IPS-NIHi7 (cell line): ENCODE data around the gene MUCL3.
A peak's percentile ranks its signal among the peaks of the same experiment; 100 is the strongest.
"Not testable (repeated sequence)": the region's sequence is repeated elsewhere in the genome, so short reads cannot be mapped to it uniquely, and the experiment has no call there.

ENCODE experiments used
- DNase-seq: peaks from one replicate; pipeline ENCODE4 v3.0.0; 2012; ENCODE audit warnings: mixed read lengths; ENCODE audit errors: extremely low spot score

MUCL3 gene, protein sequence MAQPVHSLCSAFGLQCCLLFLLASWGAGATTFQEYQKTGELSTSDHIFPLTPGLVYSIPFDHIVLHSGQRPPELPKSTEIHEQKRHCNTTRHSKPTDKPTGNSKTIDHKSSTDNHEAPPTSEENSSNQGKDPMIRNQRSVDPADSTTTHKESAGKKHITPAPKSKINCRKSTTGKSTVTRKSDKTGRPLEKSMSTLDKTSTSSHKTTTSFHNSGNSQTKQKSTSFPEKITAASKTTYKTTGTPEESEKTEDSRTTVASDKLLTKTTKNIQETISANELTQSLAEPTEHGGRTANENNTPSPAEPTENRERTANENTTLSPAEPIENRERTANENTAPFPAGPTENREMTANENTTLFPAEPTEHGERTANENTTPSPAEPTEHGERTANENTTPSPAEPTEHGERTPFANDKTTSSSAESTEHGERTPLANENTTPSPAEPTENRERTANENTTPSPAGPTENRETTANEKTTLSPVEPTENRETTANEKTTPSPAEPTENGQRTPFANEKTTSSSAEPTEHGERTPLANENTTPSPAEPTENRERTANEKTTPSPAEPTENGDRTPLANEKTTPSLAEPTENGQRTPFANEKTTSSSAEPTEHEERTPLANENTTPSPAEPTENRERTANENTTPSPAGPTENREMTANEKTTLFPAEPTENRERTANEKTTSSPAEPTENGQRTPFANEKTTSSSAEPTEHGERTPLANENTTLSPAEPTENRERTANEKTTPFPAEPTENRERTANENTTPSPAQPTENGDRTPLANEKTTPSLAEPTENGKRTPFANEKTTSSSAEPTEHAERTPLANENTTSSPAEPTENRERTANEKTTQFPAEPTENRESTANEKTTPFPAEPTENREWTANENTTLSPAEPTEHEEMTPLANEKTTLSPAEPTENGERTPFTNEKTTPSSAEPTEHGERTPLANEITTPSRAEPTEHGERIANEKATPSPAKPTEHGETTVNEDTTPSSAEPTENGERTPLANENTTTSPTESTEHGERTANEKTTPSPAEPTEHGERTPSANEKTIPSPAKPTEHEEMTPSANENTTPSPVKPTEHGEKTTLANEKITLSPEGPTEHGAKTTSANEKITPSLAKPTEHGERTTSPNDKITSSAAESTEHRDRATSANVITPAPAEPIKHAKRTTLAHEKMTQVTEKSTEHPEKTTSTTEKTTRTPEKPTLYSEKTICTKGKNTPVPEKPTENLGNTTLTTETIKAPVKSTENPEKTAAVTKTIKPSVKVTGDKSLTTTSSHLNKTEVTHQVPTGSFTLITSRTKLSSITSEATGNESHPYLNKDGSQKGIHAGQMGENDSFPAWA (N-terminal part only)

GRCh38 chr6:30940361-30940986 lies at the start of gene MUCL3:
MUCL3 (plus strand) TSS chr6:30940973; CDS start chr6:30941000, 27 bp downstream.
- DNase-seq: no peak

GRCh38 chr6:30891450-30891723 lies 49.4 kb upstream of the MUCL3 start:
- DNase-seq: no peak

DNA sequence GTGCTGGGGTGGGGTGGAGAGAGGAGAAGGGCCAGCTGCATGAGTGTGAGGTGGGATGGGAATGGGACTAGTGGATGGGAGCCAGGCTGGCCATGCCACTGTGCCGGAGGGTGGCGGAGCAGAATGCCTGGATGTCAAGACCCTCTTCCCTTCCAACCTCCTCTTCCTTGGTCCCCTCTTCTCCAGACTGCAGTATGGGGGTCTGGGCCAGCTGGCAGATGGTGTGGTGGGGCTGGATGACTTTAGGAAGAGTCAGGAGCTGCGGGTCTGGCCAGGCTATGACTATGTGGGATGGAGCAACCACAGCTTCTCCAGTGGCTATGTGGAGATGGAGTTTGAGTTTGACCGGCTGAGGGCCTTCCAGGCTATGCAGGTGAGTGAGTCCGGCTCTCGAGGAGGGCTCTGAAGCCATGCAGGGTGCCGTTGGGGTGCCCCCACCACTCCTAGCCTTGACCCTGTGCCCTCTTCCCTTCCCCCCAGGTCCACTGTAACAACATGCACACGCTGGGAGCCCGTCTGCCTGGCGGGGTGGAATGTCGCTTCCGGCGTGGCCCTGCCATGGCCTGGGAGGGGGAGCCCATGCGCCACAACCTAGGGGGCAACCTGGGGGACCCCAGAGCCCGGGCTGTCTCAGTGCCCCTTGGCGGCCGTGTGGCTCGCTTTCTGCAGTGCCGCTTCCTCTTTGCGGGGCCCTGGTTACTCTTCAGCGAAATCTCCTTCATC lies 48.8 kb upstream of the MUCL3 start:
- DNase-seq: peak; percentile 4

- DNase-seq: peak; percentile 45
Measured at GRCh38 chr6:30893001-30893591, 47.7 kb upstream of the MUCL3 start.

DNA sequence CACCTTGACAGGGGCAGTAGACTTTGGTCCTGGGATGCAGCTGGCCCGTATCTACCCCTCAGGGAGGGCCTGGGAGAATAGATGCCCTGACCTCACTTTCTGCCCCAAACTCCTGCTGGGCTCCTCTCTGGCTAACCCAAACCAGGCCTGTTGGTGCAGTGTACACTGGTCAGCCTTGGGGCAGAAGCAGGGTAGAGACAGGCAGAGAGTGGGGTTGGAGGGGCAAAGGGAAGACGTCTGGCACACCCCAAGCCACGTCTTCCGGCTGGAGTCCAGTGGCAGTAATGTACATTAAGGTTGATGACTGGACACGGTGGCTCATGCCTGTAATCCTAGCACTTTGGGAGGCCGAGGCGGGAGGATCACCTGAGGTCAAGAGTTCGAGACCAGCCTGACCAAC lies 47.1 kb upstream of the MUCL3 start:
- DNase-seq: no peak

DNA sequence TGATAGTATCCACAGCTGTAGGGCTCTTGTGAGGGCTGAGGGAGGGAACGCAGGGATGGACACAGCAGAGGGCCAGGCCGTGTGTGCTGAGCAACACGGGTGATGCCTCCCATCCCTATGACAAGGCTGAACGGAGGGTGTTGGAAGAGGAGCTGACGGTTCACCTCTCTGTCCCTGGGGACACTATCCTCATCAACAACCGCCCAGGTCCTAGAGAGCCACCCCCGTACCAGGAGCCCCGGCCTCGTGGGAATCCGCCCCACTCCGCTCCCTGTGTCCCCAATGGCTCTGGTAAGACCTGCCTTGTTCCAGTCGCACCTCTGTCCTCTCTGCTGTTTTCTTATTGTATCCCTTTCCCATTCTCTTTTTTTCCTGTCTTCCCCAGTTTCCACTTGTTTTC lies 46.4 kb upstream of the MUCL3 start:
- no peak for DNase-seq

DNA sequence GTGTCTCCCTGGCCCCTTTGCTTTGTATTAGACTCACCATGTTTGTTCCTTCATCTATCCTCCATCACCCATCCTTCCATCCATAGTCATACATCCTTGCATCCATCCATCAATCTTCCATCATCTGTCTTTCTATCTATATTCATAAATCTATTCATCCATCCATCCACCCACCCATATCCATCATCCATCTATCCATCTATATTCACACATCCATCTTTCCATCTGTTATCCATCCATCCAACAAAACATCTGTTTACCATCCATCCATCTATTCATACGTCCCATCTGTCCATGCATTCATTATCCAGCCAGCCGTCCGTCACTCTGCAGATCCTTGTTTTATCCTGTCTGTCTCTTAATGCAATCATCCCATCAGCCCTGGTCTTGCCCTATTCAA lies 45.8 kb upstream of the MUCL3 start:
- no peak for DNase-seq

- no peak for DNase-seq
Measured at GRCh38 chr6:30895343-30895742, 45.4 kb upstream of the MUCL3 start.

DNA sequence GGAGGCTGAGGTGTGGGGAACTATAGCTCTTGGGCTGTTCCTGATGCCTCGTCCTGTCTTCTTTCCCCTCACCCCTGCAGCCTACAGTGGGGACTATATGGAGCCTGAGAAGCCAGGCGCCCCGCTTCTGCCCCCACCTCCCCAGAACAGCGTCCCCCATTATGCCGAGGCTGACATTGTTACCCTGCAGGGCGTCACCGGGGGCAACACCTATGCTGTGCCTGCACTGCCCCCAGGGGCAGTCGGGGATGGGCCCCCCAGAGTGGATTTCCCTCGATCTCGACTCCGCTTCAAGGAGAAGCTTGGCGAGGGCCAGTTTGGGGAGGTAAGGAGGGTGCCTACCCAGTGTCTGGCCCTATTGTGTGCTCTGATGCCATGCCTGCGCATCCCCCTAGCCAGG lies 44.2 kb upstream of the MUCL3 start:
- no peak for DNase-seq

- no peak for DNase-seq
Measured at GRCh38 chr6:30897882-30898281, 42.9 kb upstream of the MUCL3 start.

DNA sequence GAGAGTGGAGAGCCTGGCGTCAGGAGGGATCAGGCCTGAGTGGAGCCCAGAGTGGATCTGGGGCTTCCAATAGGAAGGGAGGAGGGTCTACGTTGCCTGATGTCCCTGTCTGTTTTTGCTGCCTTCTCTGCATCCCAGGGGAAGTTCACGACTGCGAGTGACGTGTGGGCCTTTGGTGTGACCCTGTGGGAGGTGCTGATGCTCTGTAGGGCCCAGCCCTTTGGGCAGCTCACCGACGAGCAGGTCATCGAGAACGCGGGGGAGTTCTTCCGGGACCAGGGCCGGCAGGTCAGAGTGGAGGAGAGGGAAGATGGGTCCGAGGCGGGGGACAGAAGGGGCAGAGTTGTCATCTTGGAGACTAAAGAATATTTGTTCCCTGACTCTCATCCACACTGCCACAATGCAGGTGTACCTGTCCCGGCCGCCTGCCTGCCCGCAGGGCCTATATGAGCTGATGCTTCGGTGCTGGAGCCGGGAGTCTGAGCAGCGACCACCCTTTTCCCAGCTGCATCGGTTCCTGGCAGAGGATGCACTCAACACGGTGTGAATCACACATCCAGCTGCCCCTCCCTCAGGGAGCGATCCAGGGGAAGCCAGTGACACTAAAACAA lies 41.9 kb upstream of the MUCL3 start:
- no peak for DNase-seq

- DNase-seq: no peak
Measured at GRCh38 chr6:30900863-30901417, 39.8 kb upstream of the MUCL3 start.

DNA sequence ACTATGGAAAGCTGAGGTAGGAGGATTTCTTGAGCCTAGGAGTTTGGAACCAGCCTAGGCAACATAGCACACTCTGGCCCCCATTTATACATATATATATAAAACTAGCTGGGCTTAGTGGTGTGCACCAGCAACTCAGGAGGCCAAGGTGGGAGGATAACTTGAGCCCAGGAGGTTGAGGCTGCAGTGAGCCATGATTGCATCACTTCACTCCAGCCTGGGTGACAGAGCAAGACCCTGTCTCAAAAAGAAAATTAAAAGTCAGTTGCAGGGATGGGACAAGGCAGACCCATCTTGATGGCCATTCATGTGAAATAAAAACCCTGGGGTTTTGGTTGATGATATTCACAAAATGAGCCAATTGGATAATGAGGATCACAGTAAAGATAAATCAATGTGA lies 39.3 kb upstream of the MUCL3 start:
- DNase-seq: no peak

DNA sequence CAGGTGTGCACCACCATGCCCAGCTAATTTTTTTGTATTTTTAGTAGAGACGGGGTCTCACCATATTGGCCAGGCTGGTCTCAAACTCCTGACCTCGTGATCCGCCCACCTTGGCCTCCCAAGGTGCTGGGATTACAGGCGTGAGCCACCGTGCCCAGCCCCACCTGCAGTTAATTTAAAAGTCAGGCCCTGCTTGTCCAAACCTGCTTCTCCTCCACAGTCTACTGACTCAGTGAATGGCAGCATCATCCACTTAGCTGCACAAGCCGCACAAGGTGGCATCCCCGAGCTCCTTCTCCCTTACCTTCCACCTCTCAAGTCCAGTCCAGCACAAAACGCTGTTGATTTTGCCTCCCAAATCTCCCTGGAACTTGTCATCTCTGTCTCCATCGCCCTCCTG lies 38.6 kb upstream of the MUCL3 start:
- not testable (repeated sequence) for DNase-seq

GRCh38 chr6:30902709-30903108 lies 38.1 kb upstream of the MUCL3 start:
- no peak for DNase-seq

DNA sequence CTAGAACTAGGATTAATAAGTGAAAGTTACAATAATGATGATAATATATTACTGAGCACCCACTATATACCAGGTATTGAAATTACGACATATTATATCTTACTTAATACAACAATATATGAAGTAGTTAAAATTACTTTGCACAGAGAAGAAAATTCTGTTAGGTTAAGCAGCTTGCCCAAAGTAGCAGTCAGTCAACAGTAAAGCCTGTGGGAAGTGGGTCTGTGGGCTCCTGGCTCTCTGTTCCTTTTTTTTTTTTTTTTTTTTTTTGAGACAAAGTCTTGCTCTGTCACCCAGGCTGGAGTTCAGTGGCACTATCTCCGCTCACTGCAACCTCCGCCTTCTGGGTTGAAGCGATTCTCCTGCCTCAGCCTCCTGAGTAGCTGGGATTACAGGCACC lies 37.5 kb upstream of the MUCL3 start:
- no peak for DNase-seq

DNA sequence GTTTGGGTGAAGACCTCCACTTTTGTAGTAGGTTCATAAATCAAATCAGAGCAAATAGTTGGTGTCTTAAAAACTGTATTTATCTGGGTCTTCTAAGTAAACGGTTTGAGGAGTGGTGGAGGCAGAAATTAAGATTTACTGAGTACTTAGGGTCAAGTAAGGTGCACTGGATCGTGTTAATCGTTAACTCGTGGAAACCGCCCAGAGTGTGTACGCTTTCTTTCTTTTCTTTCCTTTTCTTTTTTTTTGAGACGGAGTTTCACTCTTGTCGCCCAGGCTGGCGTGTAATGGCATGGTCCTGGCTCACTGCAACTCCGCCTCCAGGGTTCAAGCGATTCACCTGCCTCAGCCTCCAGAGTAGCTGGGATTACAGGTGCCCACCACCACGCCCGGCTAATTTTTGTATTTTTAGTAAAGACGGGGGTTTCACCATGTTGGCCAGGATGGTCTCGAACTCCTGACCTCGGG lies 33.4 kb upstream of the MUCL3 start:
- not testable (repeated sequence) for DNase-seq

DNA sequence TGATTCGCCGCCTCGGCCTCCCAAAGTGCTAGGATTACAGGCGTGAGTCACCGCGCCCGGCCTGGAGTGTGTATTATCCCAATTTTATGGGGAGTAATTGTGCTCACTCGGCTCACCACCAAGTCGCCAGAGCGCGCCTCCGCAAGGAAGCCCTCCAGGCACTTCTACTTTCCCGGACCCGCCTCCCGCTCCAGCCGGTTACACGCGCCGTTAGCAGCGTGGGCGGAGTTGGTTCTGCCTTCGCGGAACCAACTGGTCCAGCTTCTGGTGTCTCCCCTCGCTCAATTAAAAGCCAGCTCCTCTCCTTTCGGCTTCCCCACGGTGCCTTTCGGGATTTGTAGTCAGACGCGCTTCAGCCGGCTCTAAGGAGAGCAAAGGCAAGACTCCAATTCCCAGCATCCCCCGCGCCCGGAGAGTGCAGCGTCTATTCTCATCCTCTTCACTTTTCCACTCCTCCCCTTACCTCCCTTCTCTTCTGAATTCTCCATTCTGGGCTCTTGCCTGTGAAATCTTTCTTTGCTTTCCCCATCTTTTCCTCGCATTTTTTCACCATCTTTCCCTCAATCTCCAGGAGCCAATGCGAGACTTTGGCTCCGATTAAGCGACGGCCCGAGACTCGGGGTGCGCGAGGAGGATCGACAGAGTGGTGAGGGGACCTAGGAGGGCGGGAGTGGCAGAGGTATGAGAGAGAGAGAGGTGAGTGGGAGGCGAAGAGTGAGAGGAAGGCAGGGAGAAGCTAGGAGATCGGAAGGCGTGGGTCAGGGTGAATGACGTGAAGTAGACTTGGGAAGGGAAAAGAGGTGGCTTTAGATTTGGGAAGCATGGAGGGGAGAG lies 32.8 kb upstream of the MUCL3 start, which contains the start of gene GTF2H4:
TSS of gene GTF2H4 (plus strand) at position 450 of the 834 bp plus-strand sequence.
- DNase-seq: peak; percentile 96

DNA sequence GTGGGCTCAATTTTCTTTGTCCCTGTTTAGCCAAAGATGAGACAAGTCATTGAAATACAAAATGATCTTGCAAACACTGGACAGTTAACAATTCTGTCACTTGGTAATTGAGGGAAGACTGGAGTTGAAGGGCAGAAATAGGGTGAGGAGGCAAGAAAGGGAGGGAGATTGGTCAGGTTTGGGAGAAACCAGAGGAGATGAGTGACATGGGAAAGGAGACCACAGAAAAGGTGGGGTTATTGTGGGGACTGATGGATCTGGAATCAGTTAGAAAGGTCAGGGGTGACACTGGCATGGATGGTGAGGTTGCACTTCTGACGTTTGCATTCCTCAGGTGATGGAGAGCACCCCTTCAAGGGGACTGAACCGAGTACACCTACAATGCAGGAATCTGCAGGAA lies 32.1 kb upstream of the MUCL3 start:
- DNase-seq: no peak
